ENCODE measurements around the gene BNC2.

The BNC2 gene

DNA sequence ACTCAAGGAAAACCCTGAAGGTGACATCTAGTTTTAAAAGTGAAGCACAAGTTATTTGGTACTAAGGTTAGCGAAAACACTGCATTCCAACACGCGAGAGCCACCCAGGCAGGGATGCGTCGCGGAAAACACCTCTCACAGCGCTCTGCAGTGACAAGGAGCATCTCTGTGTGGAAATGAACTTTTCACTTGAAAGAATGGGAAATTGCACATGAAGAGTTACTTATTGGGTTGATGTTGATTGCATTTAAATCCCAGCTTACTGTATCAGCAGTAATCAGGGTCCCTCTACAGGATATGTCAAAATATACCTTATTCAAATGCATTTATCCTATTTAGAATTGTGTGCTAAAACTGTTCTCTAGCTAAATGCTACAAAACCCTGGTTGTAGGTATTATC is 144.4 kb downstream of the BNC2 start:
- peak; percentile 68 to 70 for DNase-seq (ENCODE audit: low read depth in 2 of 2)
- H3K4me3 ChIP-seq (replicated peaks in 1 of 2; ENCODE audit: low read depth in 2 of 2, low read length in 2 of 2), result peak overlapping the region; percentile 12 to 75
- TF ChIP-seq, protein P1, sequence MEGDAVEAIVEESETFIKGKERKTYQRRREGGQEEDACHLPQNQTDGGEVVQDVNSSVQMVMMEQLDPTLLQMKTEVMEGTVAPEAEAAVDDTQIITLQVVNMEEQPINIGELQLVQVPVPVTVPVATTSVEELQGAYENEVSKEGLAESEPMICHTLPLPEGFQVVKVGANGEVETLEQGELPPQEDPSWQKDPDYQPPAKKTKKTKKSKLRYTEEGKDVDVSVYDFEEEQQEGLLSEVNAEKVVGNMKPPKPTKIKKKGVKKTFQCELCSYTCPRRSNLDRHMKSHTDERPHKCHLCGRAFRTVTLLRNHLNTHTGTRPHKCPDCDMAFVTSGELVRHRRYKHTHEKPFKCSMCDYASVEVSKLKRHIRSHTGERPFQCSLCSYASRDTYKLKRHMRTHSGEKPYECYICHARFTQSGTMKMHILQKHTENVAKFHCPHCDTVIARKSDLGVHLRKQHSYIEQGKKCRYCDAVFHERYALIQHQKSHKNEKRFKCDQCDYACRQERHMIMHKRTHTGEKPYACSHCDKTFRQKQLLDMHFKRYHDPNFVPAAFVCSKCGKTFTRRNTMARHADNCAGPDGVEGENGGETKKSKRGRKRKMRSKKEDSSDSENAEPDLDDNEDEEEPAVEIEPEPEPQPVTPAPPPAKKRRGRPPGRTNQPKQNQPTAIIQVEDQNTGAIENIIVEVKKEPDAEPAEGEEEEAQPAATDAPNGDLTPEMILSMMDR (IDR thresholded peaks at IDR 0.05; ENCODE audit: low read depth, low read length), result no peak

DNA sequence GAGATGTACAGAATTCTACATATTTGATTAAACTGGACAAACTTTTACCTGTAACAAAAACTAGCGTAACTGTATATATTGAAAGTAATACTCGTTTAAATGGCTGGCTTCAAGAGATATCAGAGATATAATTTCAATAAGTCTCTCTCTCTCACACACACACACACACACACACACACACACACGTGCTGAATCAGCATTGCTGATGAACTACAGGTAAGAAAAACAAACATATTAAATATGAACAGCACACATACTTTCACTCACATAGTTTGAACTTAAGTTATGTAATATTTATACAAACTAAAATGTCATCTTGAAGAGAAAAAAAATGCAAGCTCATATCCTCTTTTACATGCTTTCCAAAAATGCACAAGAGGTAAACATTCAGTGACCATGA is 145.4 kb downstream of the BNC2 start:
- H3K4me3 ChIP-seq (replicated peaks in 1 of 2; ENCODE audit: low read depth in 2 of 2, low read length in 2 of 2), result no peak overlapping the region
- no peak for DNase-seq (ENCODE audit: low read depth in 2 of 2)
- TF ChIP-seq, protein P1 (IDR thresholded peaks at IDR 0.05; ENCODE audit: low read depth, low read length), result no peak

DNA sequence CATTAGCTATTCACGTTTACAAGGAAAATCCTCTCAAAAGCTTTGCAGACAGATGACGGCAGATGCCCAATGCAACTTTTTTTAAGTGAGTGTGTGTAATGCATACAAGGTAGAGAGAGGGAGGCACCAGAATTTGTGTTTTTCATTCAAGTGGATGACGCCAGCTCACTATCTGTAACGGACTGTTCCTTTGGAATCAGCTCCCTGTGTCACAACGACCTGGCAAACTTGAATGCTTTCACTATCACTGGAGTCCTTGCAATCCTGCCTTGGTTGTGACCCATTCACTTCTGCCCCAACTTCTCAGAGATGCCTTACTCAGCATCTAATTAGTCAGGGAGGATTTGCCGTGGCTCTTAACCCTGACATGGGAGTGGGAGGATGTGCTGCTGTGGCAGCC is 148.5 kb downstream of the BNC2 start:
- H3K4me3 ChIP-seq (replicated peaks in 1 of 2; ENCODE audit: low read depth in 2 of 2, low read length in 2 of 2), result peak overlapping the region in 1 of 2 donors; percentile 20
- peak; percentile 91 to 96 for DNase-seq (ENCODE audit: low read depth in 2 of 2)
- TF ChIP-seq, protein P1 (IDR thresholded peaks at IDR 0.05; ENCODE audit: low read depth, low read length), result no peak

DNA sequence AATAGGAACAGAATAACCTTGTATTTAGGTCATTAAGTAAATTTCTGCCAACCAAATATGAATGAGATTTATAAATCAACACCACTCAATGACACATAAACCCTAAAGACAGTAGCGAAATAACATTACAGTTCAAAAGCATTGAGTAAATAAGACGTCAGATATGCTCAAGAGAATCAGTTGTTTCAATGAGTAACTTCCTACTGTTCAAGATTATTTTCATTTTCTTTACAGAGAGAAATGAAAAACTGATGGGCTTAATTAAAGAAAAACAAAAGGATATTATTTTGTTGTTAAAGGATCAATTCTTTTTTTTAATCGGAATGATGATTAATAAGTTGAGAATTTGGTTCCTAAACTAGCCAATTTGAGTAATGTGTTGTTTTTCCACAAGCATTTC is 150.1 kb downstream of the BNC2 start:
- TF ChIP-seq, protein P1 (IDR thresholded peaks at IDR 0.05; ENCODE audit: low read depth, low read length), result no peak
- DNase-seq (ENCODE audit: low read depth in 2 of 2), result peak; percentile 39 to 75
- H3K4me3 ChIP-seq (replicated peaks in 1 of 2; ENCODE audit: low read depth in 2 of 2, low read length in 2 of 2), result no peak overlapping the region

DNA sequence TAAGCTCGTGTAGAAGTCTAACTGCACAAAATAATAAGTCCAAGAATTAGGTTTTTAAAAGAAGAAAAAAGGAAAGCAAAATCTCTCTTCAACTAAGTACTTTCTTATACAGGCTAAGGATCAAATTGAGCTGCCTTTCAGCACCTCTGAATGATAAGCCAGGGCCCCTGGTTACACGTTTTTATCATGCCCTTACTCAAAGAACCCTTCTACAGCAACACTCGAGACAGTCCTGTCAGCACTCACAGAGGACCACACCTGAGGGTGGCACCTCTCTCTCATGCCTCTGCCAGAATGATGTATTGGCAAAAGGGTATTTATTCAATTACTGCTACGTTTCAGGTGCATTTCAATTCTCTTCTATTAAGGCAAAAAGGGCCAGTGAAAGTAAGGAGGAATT is 150.5 kb downstream of the BNC2 start:
- H3K4me3 ChIP-seq (replicated peaks in 1 of 2; ENCODE audit: low read depth in 2 of 2, low read length in 2 of 2), result no peak overlapping the region
- DNase-seq (ENCODE audit: low read depth in 2 of 2), result no peak
- TF ChIP-seq, protein P1 (IDR thresholded peaks at IDR 0.05; ENCODE audit: low read depth, low read length), result no peak

DNA sequence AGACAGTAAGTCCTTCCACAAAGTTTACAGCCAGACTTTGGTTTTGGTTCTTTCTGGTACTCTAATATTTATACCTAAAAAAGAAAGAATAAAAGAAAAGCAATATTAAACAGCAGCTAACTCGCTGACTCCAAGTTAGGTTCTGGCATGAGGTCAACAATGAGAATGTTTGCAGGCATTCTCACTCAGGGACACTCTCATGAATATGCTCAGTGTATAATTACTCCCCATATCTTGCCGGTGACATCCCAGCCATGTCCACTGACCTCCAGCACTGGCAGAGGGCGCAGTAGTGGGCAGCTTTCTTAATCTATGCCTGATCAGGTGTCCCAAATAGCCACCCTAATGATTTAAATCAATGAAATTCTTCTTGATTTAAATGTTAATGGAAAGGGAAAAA is 151.5 kb downstream of the BNC2 start:
- no peak overlapping the region for H3K4me3 ChIP-seq (replicated peaks in 1 of 2; ENCODE audit: low read depth in 2 of 2, low read length in 2 of 2)
- DNase-seq (ENCODE audit: low read depth in 2 of 2), result peak in 1 of 2 donors; percentile 46
- TF ChIP-seq, protein P1 (IDR thresholded peaks at IDR 0.05; ENCODE audit: low read depth, low read length), result no peak

DNA sequence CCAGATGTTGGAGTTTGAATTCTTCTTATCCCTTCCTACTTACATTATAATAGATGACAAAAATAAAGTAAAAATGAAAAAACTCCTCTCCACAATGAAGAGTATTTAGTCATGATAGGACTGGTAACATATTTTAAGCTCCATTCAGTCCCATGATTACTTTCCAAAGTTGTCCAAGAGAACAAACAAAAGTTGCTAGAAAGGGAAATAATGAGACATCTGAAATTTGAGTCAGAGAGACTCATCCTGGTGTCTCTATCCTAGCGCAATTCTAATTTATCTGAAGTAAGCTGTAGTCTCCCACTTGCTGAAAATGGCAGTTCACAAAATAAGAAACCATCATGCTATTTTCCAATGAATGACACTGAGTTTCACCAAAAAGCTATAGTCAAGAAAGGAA is 152.2 kb downstream of the BNC2 start:
- no peak overlapping the region for H3K4me3 ChIP-seq (replicated peaks in 1 of 2; ENCODE audit: low read depth in 2 of 2, low read length in 2 of 2)
- TF ChIP-seq, protein P1 (IDR thresholded peaks at IDR 0.05; ENCODE audit: low read depth, low read length), result no peak
- peak in 1 of 2 donors; percentile 73 for DNase-seq (ENCODE audit: low read depth in 2 of 2)
